Ishikawa (cell line): ENCODE measurements around the gene KDM5A.

ENCODE experiments used
- CREB1 ChIP-seq: IDR thresholded peaks from 2 replicates; pipeline ENCODE4 v1.6.1; 2012; ENCODE audit warnings: low read depth
- EGR1 ChIP-seq: IDR thresholded peaks from 2 replicates; pipeline ENCODE4 v1.6.1; 2012
- EP300 ChIP-seq: IDR thresholded peaks from 2 replicates; pipeline ENCODE4 v1.6.1; 2012; ENCODE audit warnings: borderline replicate concordance
- FOXM1 ChIP-seq: IDR thresholded peaks from 2 replicates; pipeline ENCODE4 v1.6.1; 2012; ENCODE audit warnings: low read depth, borderline replicate concordance
- MAX ChIP-seq: IDR thresholded peaks from 2 replicates; pipeline ENCODE4 v1.6.1; 2012
- RAD21 ChIP-seq: IDR thresholded peaks from 2 replicates; pipeline ENCODE4 v1.6.1; 2012; ENCODE audit warnings: low read depth
- REST ChIP-seq: IDR thresholded peaks from 2 replicates; pipeline ENCODE4 v1.6.1; 2012; ENCODE audit warnings: low read depth, mild to moderate bottlenecking
- TAF1 ChIP-seq: IDR thresholded peaks from 2 replicates; pipeline ENCODE4 v1.6.1; 2012; ENCODE audit warnings: low read depth, mild to moderate bottlenecking
- TCF12 ChIP-seq: IDR thresholded peaks from 2 replicates; pipeline ENCODE4 v1.6.1; 2012; ENCODE audit warnings: low read depth
- TEAD4 ChIP-seq: IDR thresholded peaks from 2 replicates; pipeline ENCODE4 v1.6.1; 2012
- USF1 ChIP-seq: IDR thresholded peaks from 2 replicates; pipeline ENCODE4 v1.6.1; 2012
- YY1 ChIP-seq: IDR thresholded peaks from 2 replicates; pipeline ENCODE4 v1.6.1; 2012; ENCODE audit warnings: low read depth
- ZBTB7A ChIP-seq: IDR thresholded peaks from 2 replicates; pipeline ENCODE4 v1.6.1; 2012; ENCODE audit warnings: low read depth

DNA sequence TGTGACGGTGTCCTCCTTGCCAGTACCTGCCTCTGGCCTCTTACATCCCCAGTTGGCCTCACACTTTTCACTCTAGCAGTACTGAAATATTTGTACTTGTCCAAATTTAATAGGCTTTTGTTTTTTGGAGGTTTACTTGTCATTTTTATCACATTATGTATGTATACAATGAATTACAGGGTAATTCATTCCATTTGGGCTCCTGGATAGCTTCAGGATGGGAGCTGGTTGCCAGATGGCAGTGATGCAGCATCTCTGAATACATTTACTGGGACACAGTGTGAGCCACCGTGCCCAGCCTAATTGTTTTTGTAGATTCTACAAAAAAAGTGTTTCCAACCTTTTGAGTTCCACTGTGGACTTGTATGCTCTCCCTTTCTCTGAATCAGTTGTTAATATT lies 25.7 kb upstream of the KDM5A start:
- TF ChIP-seq RAD21 (no peak), MAX (no peak), ZBTB7A (no peak), USF1 (no peak), EP300 (no peak), TCF12 (no peak), TAF1 (no peak), REST (no peak), YY1 (no peak), CREB1 (no peak), EGR1 (no peak), FOXM1 (no peak), TEAD4 (no peak)
